ENCODE measurements around the gene TMEM185A.
"Not testable (repeated sequence)": the region's sequence is repeated elsewhere in the genome, so short reads cannot be mapped to it uniquely, and the experiment has no call there.

Gene TMEM185A

DNA sequence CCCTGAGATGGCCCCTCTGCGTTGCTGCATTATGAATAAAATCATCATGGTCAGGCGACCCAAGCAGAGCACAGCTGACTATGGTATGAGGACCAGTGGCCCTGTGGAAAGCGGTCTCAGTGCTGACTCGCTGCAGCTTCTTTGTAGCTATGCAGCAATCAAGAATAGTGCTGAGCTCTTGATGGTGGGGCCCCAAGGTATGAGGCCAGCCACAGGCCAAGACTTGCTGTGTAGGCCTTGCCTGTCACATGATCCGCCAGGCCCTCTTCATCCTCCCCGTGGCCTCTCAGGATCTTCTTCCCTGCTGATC, 79.7 kb downstream of the TMEM185A start:
- H3K27ac ChIP-seq (ENCODE audit: low read depth, low read length); H3K9me3 ChIP-seq (ENCODE audit: control insufficient read depth, insufficient read depth, low read length); H3K4me3 ChIP-seq (ENCODE audit: low read depth, low read length); H3K36me3 ChIP-seq (ENCODE audit: control insufficient read depth, insufficient read depth, low read length); H3K9ac ChIP-seq (ENCODE audit: low read depth, low read length); H3K27me3 ChIP-seq (ENCODE audit: control insufficient read depth, insufficient read depth, low read length); H3K4me1 ChIP-seq (ENCODE audit: control insufficient read depth, insufficient read depth, low read length): not testable (repeated sequence)

DNA sequence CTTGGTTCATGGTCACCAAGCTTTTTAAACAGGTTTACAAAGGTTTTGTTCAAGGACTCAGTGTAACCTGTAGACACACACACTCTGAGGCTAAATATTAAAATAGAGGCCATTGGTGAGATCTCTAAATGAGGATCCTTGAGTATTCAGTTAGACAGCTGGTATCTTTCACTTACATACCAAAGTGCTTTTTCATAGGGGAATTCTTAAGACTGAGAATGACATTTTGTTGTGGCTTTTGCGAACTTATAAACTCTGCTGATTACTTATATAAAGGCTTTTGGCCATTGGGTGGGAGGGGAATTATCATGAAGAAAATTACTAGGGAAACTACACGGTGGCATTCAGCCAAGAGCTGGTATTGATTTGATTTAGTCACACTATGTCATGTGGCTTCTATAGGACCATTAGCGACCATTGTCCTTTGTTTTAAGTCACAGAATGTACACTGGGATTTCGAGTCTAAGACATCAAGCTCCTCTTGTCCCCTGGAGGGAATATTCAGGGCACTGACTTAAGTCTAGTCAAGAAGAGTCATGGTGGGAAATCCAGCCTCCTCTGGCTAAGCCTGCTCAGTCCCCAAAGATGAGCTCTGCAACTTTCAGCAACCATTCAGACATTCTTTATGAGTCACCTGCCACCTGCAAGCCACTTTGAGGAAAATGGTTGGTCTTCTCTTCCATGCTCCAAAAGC, 80.2 kb downstream of the TMEM185A start:
- H3K4me3 ChIP-seq (ENCODE audit: low read depth, low read length); H3K4me1 ChIP-seq (ENCODE audit: control insufficient read depth, insufficient read depth, low read length); H3K9me3 ChIP-seq (ENCODE audit: control insufficient read depth, insufficient read depth, low read length); H3K9ac ChIP-seq (ENCODE audit: low read depth, low read length); H3K36me3 ChIP-seq (ENCODE audit: control insufficient read depth, insufficient read depth, low read length); H3K27ac ChIP-seq (ENCODE audit: low read depth, low read length); H3K27me3 ChIP-seq (ENCODE audit: control insufficient read depth, insufficient read depth, low read length): not testable (repeated sequence)

DNA sequence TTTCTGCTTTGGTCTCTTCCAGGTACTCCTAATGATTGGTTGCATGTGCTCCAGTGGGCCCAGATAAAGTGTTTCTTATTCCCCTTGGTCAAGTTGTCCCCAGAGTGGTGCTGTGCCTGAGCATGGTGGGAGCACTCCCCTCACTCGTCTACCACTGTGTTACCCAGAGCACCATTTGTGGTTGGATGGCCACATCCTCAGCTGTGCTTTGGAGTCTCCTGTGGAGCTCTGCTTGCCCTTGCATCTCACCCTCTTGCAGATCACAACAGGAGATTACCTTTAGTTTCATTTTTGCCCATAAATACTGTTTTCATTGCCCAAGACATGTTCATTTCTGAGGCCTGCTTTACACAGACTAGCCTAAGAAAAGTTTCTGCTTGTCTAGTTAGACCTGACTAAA, 81.1 kb downstream of the TMEM185A start:
- H3K9me3 ChIP-seq (ENCODE audit: control insufficient read depth, insufficient read depth, low read length); H3K4me3 ChIP-seq (ENCODE audit: low read depth, low read length); H3K36me3 ChIP-seq (ENCODE audit: control insufficient read depth, insufficient read depth, low read length); H3K4me1 ChIP-seq (ENCODE audit: control insufficient read depth, insufficient read depth, low read length); H3K27me3 ChIP-seq (ENCODE audit: control insufficient read depth, insufficient read depth, low read length); H3K27ac ChIP-seq (ENCODE audit: low read depth, low read length); H3K9ac ChIP-seq (ENCODE audit: low read depth, low read length): not testable (repeated sequence)

DNA sequence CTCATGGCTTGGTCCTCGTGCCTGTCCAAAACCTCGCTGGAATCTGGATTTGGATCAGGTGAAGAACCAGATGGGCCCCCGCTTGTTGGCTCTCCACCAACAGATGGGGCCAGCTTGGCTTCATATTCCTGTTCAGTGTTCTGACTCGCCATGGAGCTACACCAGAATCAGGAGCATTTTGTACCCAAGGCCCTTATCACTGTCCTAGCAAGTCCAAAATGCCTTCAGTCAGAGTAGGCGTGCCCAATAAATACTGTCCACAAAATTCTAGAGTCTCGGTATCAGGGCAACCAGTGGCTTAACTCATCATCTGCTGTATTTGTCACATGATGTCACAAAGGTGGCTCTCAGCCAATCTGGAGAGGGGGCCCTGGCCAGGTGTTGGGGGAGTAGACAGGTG, 81.9 kb downstream of the TMEM185A start, which contains the start of gene HSFX3:
Gene HSFX3 (minus strand): TSS at position 224 of the 400 bp plus-strand sequence. CDS start 72 bp downstream, at position 152.
- not testable (repeated sequence) for H3K27me3 ChIP-seq (ENCODE audit: control insufficient read depth, insufficient read depth, low read length); H3K27ac ChIP-seq (ENCODE audit: low read depth, low read length)

DNA sequence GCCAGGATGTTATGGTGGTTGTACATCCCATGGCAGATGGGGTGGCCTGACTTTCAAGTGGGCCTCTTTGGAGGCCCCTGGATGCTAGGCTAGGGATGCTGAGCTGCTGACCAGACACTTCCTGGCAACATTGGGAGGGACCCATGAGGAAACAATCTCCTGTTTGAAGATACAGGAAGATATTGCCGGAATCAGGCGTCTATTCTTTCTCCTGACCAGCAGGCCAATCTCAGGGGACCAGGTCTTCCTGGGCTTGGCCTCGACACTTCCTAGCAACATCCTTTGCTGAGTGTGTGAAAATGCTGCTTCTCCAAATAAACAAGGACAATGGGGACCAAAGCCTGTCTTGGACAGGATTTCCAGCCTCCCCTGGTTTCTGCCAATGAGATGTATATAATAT, 83.8 kb downstream of the TMEM185A start:
- not testable (repeated sequence) for H3K27ac ChIP-seq (ENCODE audit: low read depth, low read length); H3K9me3 ChIP-seq (ENCODE audit: control insufficient read depth, insufficient read depth, low read length); H3K27me3 ChIP-seq (ENCODE audit: control insufficient read depth, insufficient read depth, low read length); H3K4me3 ChIP-seq (ENCODE audit: low read depth, low read length); H3K36me3 ChIP-seq (ENCODE audit: control insufficient read depth, insufficient read depth, low read length); H3K4me1 ChIP-seq (ENCODE audit: control insufficient read depth, insufficient read depth, low read length); H3K9ac ChIP-seq (ENCODE audit: low read depth, low read length)

More for the DNA sequence above, 81.9 kb downstream of the TMEM185A start, which contains the start of gene HSFX3:
- not testable (repeated sequence) for H3K4me1 ChIP-seq (ENCODE audit: control insufficient read depth, insufficient read depth, low read length); H3K36me3 ChIP-seq (ENCODE audit: control insufficient read depth, insufficient read depth, low read length); H3K9me3 ChIP-seq (ENCODE audit: control insufficient read depth, insufficient read depth, low read length); H3K4me3 ChIP-seq (ENCODE audit: low read depth, low read length); H3K9ac ChIP-seq (ENCODE audit: low read depth, low read length)

DNA sequence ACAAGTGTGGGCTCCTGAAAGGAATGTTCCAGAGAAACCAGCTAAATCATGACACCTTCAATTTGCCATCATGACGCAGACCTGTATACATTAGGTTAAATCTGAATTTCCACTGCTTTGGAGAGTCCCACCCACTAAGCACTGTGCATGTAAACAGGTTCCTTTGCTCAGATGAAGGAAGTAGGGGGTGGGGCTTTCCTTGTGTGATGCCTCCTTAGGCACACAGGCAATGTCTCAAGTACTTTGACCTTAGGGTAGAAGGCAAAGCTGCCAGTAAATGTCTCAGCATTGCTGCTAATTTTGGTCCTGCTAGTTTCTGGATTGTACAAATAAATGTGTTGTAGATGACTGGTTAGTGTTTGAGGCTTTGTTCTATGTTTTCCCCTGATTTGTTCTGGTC, 84.6 kb downstream of the TMEM185A start:
- not testable (repeated sequence) for H3K4me1 ChIP-seq (ENCODE audit: control insufficient read depth, insufficient read depth, low read length); H3K36me3 ChIP-seq (ENCODE audit: control insufficient read depth, insufficient read depth, low read length); H3K9me3 ChIP-seq (ENCODE audit: control insufficient read depth, insufficient read depth, low read length); H3K27ac ChIP-seq (ENCODE audit: low read depth, low read length); H3K9ac ChIP-seq (ENCODE audit: low read depth, low read length); H3K4me3 ChIP-seq (ENCODE audit: low read depth, low read length); H3K27me3 ChIP-seq (ENCODE audit: control insufficient read depth, insufficient read depth, low read length)

Data from HUES48 (cell line).